Measurements from ENCODE around the gene CAPG. TPM values are rescaled to one million over a fixed set of nuclear protein-coding genes. Genes with fewer than 3 reads are reported as not detected.
"Not testable (repeated sequence)": the region's sequence is repeated elsewhere in the genome, so short reads cannot be mapped to it uniquely, and the experiment has no call there.

Gene CAPG
- total and polyA plus RNA-seq, 7 donors: 20.9 to 230 (median 33.0) TPM

GRCh38 chr2:85367180-85367579 lies 43.0 kb downstream of the CAPG start:
- intact Hi-C loops (cut with DNase I): no loop called here
- DNase-seq: no peak
- H3K36me3 ChIP-seq: peaks cover 0 to 45% (median 13%) of the 10 kb centered on the region in 4 donors
- H3K4me3 ChIP-seq: no peak overlapping the region
- 92 to 93% methylated on average over 5 of the region's 5 CpGs for WGBS, 2 donors
- no peak overlapping the region for H3K27ac ChIP-seq
- TF ChIP-seq CTCF (IDR thresholded peaks at IDR 0.05) (no peak), EP300 (IDR thresholded peaks at IDR 0.05) (no peak), POLR2A (IDR thresholded peaks at IDR 0.05) (no peak), POLR2AphosphoS5 (IDR thresholded peaks at IDR 0.05) (no peak)
- no peaks in the 10 kb centered on the region for H3K9me3 ChIP-seq
- H3K4me1 ChIP-seq: no peaks in the 10 kb centered on the region
- no peaks in the 10 kb centered on the region for H3K27me3 ChIP-seq

GRCh38 chr2:85362653-85363387 lies 47.3 kb downstream of the CAPG start:
- H3K36me3 ChIP-seq: peaks cover under 1 to 65% (median 13%) of the 10 kb centered on the region in 4 donors
- WGBS, 2 donors: 79 to 86% methylated on average over 5 of the region's 5 CpGs

GRCh38 chr2:85357736-85358135 lies 52.4 kb downstream of the CAPG start:
- Histone ChIP-seq H3K27ac (no peak overlapping the region), H3K4me1 (peaks cover 0 to 41% (median 24%) of the 10 kb centered on the region in 4 donors), H3K36me3 (peaks cover 0 to 57% (median 12%) of the 10 kb centered on the region in 4 donors), H3K27me3 (no peaks in the 10 kb centered on the region), H3K4me3 (no peak overlapping the region), H3K9me3 (no peaks in the 10 kb centered on the region)
- TF ChIP-seq POLR2AphosphoS5 (IDR thresholded peaks at IDR 0.05): no peak
- DNase-seq: no peak
- 90 to 94% methylated on average over 3 of the region's 3 CpGs for WGBS, 2 donors
- intact Hi-C loops (cut with DNase I): loop anchor here (10.0 kb wide), 1 partner anchor 747 kb away; the partner anchor contains the start of genes POLR1A and PTCD3

More at GRCh38 chr2:85362653-85363387, 47.3 kb downstream of the CAPG start:
- H3K4me3 ChIP-seq; H3K27me3 ChIP-seq; H3K9me3 ChIP-seq; H3K27ac ChIP-seq; intact Hi-C loops (cut with DNase I); H3K4me1 ChIP-seq; DNase-seq: not testable (repeated sequence)

GRCh38 chr2:85356186-85356585 lies 54.0 kb downstream of the CAPG start:
- WGBS, 2 donors: 97 to 98% methylated on average over 2 of the region's 2 CpGs
- TF ChIP-seq POLR2AphosphoS5 (IDR thresholded peaks at IDR 0.05): no peak
- TF ChIP-seq CTCF (IDR thresholded peaks at IDR 0.05): no peak
- TF ChIP-seq POLR2A (IDR thresholded peaks at IDR 0.05): no peak
- no peak for TF ChIP-seq EP300 (IDR thresholded peaks at IDR 0.05)
- intact Hi-C loops (cut with DNase I): loop anchor here (10.0 kb wide), 1 partner anchor 749 kb away; the partner anchor contains the start of genes POLR1A and PTCD3
- H3K9me3 ChIP-seq: no peaks in the 10 kb centered on the region
- H3K36me3 ChIP-seq: peaks cover under 1 to 51% (median 9%) of the 10 kb centered on the region in 4 donors
- no peaks in the 10 kb centered on the region for H3K27me3 ChIP-seq
- no peak overlapping the region for H3K27ac ChIP-seq
- H3K4me1 ChIP-seq: peaks cover 0 to 44% (median 27%) of the 10 kb centered on the region in 4 donors
- DNase-seq: no peak
- no peak overlapping the region for H3K4me3 ChIP-seq

- Histone ChIP-seq H3K36me3 (peaks cover 5 to 53% (median 16%) of the 10 kb centered on the region in 4 donors), H3K4me1 (peaks cover 0 to 44% (median 27%) of the 10 kb centered on the region in 4 donors)
- DNase-seq: no peak
These were observed 54.6 kb downstream of the CAPG start for GRCh38 chr2:85355521-85355920.

More at GRCh38 chr2:85355521-85355920, 54.6 kb downstream of the CAPG start:
- intact Hi-C loops (cut with DNase I): loop anchor here (10.0 kb wide), 1 partner anchor 749 kb away; the partner anchor contains the start of genes POLR1A and PTCD3
- Histone ChIP-seq H3K27ac (peak overlapping the region in 2 of 4 donors; percentile 80 to 81), H3K9me3 (no peaks in the 10 kb centered on the region), H3K4me3 (peak overlapping the region; percentile 56 to 83 (median 64)), H3K27me3 (no peaks in the 10 kb centered on the region)
- TF ChIP-seq CTCF (IDR thresholded peaks at IDR 0.05) (no peak), EP300 (IDR thresholded peaks at IDR 0.05) (no peak), POLR2AphosphoS5 (IDR thresholded peaks at IDR 0.05) (no peak), POLR2A (IDR thresholded peaks at IDR 0.05) (no peak)
- WGBS, 2 donors: 72 to 83% methylated on average over 3 of the region's 3 CpGs

Data from sigmoid colon (tissue), 7 donors.